ENCODE measurements around the gene KIAA1958. TPM values are rescaled to one million over a fixed set of nuclear protein-coding genes. Genes with fewer than 3 reads are reported as not detected.
A peak's percentile ranks its signal among the peaks of the same experiment; 100 is the strongest.

Gene KIAA1958, protein sequence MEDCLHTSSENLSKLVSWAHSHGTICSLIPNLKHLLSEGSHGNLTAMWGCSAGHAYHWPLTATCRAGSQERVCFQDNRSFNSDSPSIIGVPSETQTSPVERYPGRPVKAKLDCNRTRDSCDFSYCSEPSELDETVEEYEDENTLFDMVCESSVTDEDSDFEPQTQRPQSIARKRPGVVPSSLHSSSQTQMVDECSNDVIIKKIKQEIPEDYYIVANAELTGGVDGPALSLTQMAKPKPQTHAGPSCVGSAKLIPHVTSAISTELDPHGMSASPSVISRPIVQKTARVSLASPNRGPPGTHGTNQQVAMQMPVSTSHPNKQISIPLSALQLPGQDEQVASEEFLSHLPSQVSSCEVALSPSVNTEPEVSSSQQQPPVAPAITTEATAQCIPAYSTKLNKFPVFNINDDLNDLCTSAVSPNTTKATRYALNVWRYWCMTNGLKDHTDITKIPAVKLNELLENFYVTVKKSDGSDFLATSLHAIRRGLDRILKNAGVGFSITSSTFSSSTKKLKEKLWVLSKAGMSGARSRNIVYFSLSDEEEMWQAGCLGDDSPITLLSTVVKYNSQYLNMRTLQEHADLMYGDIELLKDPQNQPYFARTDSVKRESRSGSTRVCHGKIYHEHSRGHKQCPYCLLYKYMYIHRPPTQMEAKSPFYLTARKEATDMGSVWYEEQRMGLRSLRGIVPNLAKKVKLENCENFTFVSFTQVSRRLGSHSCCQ
- 12.0 TPM for total RNA-seq

DNA sequence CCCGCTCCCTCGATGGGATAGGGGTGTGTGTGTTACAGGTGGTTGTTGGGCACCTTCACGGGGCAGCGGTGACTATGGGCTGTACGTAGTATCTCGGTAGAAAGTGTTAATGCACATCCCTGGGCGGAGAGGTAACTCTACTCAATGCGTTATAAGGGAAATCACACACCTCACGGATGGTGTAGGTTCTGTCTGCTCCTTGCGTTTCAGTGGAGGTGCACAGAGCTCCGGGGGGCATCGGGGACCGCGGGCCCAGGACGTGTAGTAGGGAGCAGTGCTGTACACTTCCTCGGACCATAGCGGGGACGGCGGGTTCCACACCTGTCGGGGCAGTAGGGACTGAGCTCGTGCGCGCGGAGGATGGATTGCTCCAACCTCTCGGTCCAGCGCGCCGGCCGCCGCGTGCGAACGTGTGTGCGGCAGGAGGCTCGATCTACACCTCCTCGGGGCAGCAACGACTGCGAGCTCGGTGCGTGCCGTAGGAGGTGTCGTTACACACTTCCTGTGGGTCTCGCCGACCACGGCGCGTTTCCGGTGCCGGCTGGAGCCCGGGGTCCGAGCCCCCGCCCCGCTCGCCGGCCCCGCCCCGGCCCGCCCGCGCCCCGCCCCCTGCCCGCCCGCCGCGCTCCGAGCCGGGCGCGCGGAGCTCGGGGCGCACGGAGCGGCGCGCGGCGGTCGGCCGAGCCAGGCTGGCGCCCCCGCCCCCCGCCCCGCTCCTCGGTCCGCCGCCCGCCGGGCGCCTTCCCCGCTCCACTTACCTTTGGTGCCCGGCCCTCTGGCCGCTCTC is at the start of gene KIAA1958:
KIAA1958 (plus strand) TSS at position 607 of the 787 bp plus-strand sequence. CDS start 87,254 bp downstream, outside the sequence.
- DNase-seq (ENCODE audit: extremely low spot score in 2 of 2) = no peak
- intact Hi-C loops (cut with DNase I) = no loop called here
- Histone ChIP-seq H3K27me3 (no peaks in the 10 kb centered on the region), H3K4me1 (peaks cover 28% of the 10 kb centered on the region), H3K4me3 (peak within 1 kb of the TSS; percentile 85 to 97), H3K27ac (peak within 1 kb of the TSS; percentile 91), H3K36me3 (no peaks in the 10 kb centered on the region), H3K9me3 (no peaks in the 10 kb centered on the region)
- no peak for TF ChIP-seq POLR2A (IDR thresholded peaks at IDR 0.05)
- TF ChIP-seq POLR2AphosphoS5 (IDR thresholded peaks at IDR 0.05; ENCODE audit: insufficient read depth in 1 of 2, low read depth in 1 of 2) = peak in 1 of 2 donors; percentile 73
- no peak for TF ChIP-seq CTCF (IDR thresholded peaks at IDR 0.05)

DNA sequence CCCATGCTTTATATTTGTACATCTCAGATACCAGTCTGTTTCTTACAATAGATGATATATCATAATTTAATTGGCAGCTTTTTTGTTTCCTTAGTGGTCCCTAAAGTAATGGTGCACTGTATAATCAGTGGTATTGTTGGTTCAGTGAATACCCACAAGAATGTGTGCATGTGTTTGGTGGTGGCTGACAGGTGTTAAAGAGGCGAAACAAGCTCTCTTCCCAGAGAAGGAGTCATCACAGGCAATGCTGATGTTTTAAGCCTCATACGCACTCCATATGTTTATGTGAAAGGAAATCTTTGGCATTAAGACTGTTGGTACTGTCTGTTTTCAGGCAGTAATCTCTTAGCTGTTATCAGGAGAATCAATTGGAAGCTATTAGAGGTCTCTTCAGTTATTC is 49.2 kb upstream of the KIAA1958 start:
- no peak for TF ChIP-seq POLR2AphosphoS5 (IDR thresholded peaks at IDR 0.05; ENCODE audit: insufficient read depth in 1 of 2, low read depth in 1 of 2)
- TF ChIP-seq POLR2A (IDR thresholded peaks at IDR 0.05) = no peak
- TF ChIP-seq CTCF (IDR thresholded peaks at IDR 0.05) = no peak
- Histone ChIP-seq H3K27ac (no peak overlapping the region), H3K27me3 (no peaks in the 10 kb centered on the region), H3K4me3 (no peak overlapping the region), H3K36me3 (peaks cover 0 to 10% of the 10 kb centered on the region in 2 donors), H3K9me3 (no peaks in the 10 kb centered on the region), H3K4me1 (no peaks in the 10 kb centered on the region)
- no peak for DNase-seq (ENCODE audit: extremely low spot score in 2 of 2)
- intact Hi-C loops (cut with DNase I) = no loop called here

DNA sequence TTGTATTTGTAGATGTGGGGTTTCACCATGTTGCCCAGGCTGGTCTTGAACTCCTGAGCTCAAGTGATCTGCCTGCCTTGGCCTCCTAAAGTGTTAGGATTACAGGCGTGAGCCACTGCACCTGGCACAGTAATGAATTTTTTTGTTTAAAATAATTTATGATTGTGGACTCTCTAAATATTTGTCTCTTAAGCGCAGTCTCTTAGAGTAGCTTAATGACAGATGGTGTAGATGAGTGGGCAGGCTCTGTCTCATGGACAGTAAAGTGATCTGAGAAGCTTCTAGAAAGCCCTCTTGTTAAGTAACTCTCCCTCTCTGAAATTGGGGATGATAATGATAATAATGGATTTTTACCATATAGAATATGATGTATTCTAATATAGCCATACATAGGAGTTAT is 47.5 kb upstream of the KIAA1958 start:
- no peaks in the 10 kb centered on the region for H3K9me3 ChIP-seq
- intact Hi-C loops (cut with DNase I) = no loop called here
- H3K27ac ChIP-seq = no peak overlapping the region
- TF ChIP-seq POLR2A (IDR thresholded peaks at IDR 0.05) (no peak), POLR2AphosphoS5 (IDR thresholded peaks at IDR 0.05; ENCODE audit: insufficient read depth in 1 of 2, low read depth in 1 of 2) (no peak), CTCF (IDR thresholded peaks at IDR 0.05) (no peak)
- no peak overlapping the region for H3K4me3 ChIP-seq
- peaks cover 0 to 10% of the 10 kb centered on the region in 2 donors for H3K36me3 ChIP-seq
- no peak for DNase-seq (ENCODE audit: extremely low spot score in 2 of 2)
- no peaks in the 10 kb centered on the region for H3K4me1 ChIP-seq
- H3K27me3 ChIP-seq = no peaks in the 10 kb centered on the region

DNA sequence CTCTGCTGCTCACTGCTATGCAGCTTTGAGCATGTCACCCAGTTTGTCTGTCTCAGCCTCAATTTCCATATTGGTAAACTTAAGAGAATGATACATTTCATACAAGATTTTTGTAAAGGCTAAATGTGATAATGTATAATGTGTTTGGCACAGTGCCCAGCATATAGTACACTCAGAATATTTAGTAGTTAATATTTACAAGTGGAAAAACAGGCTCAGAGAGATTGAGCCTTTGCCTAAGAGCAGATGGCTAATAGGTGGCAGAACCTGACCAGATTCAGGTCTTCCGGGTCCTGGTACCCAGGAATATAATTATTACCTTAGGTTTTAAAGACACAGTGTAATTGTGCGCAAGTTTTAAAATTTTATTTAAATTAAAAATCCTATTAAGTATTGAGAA is 46.8 kb upstream of the KIAA1958 start:
- H3K36me3 ChIP-seq = peaks cover 0 to 10% of the 10 kb centered on the region in 2 donors
- TF ChIP-seq CTCF (IDR thresholded peaks at IDR 0.05) (no peak), POLR2AphosphoS5 (IDR thresholded peaks at IDR 0.05; ENCODE audit: insufficient read depth in 1 of 2, low read depth in 1 of 2) (no peak), POLR2A (IDR thresholded peaks at IDR 0.05) (no peak)
- intact Hi-C loops (cut with DNase I) = no loop called here
- no peaks in the 10 kb centered on the region for H3K4me1 ChIP-seq
- H3K27ac ChIP-seq = no peak overlapping the region
- H3K9me3 ChIP-seq = no peaks in the 10 kb centered on the region
- no peak overlapping the region for H3K4me3 ChIP-seq
- no peak for DNase-seq (ENCODE audit: extremely low spot score in 2 of 2)
- H3K27me3 ChIP-seq = no peaks in the 10 kb centered on the region
